ENCODE measurements around the gene KCNIP1.

DNA sequence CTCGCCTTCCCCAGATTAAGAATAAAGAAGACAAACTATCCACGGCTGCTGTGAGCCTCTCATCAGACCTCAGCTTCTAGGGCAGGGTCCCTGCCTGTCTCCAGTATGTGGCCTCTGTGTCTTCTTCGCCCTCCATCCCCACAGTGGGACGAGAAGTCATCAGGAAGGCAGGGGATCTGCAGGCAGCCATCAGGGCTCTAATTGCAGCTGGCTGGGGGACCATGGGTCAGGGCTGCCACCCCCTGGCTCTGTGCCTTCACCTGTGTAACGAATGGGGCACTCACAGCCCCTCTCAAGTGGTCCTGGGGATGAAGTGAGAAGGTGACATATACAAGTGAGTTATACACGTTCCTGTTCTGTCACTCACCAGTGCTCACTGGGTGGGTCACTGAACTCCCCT, 139.8 kb downstream of the KCNIP1 start:
- TF ChIP-seq, protein P1, sequence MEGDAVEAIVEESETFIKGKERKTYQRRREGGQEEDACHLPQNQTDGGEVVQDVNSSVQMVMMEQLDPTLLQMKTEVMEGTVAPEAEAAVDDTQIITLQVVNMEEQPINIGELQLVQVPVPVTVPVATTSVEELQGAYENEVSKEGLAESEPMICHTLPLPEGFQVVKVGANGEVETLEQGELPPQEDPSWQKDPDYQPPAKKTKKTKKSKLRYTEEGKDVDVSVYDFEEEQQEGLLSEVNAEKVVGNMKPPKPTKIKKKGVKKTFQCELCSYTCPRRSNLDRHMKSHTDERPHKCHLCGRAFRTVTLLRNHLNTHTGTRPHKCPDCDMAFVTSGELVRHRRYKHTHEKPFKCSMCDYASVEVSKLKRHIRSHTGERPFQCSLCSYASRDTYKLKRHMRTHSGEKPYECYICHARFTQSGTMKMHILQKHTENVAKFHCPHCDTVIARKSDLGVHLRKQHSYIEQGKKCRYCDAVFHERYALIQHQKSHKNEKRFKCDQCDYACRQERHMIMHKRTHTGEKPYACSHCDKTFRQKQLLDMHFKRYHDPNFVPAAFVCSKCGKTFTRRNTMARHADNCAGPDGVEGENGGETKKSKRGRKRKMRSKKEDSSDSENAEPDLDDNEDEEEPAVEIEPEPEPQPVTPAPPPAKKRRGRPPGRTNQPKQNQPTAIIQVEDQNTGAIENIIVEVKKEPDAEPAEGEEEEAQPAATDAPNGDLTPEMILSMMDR (IDR thresholded peaks at IDR 0.05) = no peak
- no peak for TF ChIP-seq EP300 (IDR thresholded peaks at IDR 0.05)

All from esophagus muscularis mucosa (tissue), 3 donors.